SKM-1 (cell line): ENCODE results near the gene SORCS1.

Experiments
- DNase-seq: peaks from one replicate; lab custom pipeline; 2025; ENCODE audit not compliant: unreplicated experiment; lab: John Stamatoyannopoulos, UW

The SORCS1 gene

GRCh38 chr10:106615081-106615480 lies 549.4 kb downstream of the SORCS1 start:
- no peak for DNase-seq

- DNase-seq, result no peak
Observed at GRCh38 chr10:106614293-106614692, 550.2 kb downstream of the SORCS1 start.

- DNase-seq, result no peak
Observed at GRCh38 chr10:106612381-106612780, 552.1 kb downstream of the SORCS1 start.

- DNase-seq, result no peak
Observed at GRCh38 chr10:106609470-106610266, 554.8 kb downstream of the SORCS1 start.

- DNase-seq, result no peak
Observed at GRCh38 chr10:106608066-106608465, 556.4 kb downstream of the SORCS1 start.

- DNase-seq, result no peak
Observed at GRCh38 chr10:106595281-106595680, 569.2 kb downstream of the SORCS1 start.

GRCh38 chr10:106593876-106594275 lies 570.6 kb downstream of the SORCS1 start:
- no peak for DNase-seq

- DNase-seq, result no peak
Observed at GRCh38 chr10:106592396-106592795, 572.1 kb downstream of the SORCS1 start.

GRCh38 chr10:106582291-106582690 lies 582.2 kb downstream of the SORCS1 start:
- no peak for DNase-seq

GRCh38 chr10:106577756-106578155 lies 586.8 kb downstream of the SORCS1 start:
- no peak for DNase-seq

- no peak for DNase-seq
Observed at GRCh38 chr10:106577266-106577665, 587.2 kb downstream of the SORCS1 start.

- no peak for DNase-seq
Observed at GRCh38 chr10:106576534-106576933, 588.0 kb downstream of the SORCS1 start.

GRCh38 chr10:106573106-106573505 lies 591.4 kb downstream of the SORCS1 start:
- no peak for DNase-seq

- DNase-seq, result no peak
Observed at GRCh38 chr10:106571192-106571946, 593.1 kb downstream of the SORCS1 start.

- no peak for DNase-seq
Observed at GRCh38 chr10:106570268-106570667, 594.2 kb downstream of the SORCS1 start.

GRCh38 chr10:106567629-106568028 lies 596.9 kb downstream of the SORCS1 start:
- no peak for DNase-seq

GRCh38 chr10:106566873-106567272 lies 597.6 kb downstream of the SORCS1 start:
- no peak for DNase-seq

- DNase-seq, result no peak
Observed at GRCh38 chr10:106565546-106565945, 599.0 kb downstream of the SORCS1 start.

- no peak for DNase-seq
Observed at GRCh38 chr10:106563384-106563783, 601.1 kb downstream of the SORCS1 start.

GRCh38 chr10:106560925-106561640 lies 603.4 kb downstream of the SORCS1 start:
- DNase-seq, result no peak

- no peak for DNase-seq
Observed at GRCh38 chr10:106559442-106559841, 605.1 kb downstream of the SORCS1 start.
